Measurements from ENCODE around the gene RAD9A.
A peak's percentile ranks its signal among the peaks of the same experiment; 100 is the strongest.

Gene RAD9A

DNA sequence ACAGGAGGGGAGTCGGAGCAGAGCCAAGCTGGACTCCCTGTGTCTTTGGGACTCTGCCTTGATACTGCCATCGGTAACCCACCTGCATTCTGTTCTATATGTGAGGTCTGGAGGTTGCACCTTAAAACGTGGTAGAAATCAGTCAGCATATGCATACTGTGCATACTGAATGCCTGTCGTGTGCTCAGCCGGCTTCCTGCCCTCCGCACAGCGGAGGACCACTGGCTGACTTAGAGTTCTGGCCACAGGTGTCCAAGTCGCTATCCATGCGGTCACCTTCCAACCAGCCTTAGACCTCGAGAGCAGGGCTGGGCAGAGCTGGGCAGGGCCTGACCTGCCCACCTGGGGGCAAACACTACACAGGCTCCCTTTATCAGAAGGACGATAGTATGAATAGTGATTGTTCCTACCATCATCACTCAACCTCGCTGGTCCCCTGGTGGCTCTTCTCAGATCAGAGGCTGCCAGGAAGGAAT lies 15.9 kb downstream of the RAD9A start:
- no peak for DNase-seq (ENCODE audit: extremely low read depth in 1 of 2, low read depth in 1 of 2)

DNA sequence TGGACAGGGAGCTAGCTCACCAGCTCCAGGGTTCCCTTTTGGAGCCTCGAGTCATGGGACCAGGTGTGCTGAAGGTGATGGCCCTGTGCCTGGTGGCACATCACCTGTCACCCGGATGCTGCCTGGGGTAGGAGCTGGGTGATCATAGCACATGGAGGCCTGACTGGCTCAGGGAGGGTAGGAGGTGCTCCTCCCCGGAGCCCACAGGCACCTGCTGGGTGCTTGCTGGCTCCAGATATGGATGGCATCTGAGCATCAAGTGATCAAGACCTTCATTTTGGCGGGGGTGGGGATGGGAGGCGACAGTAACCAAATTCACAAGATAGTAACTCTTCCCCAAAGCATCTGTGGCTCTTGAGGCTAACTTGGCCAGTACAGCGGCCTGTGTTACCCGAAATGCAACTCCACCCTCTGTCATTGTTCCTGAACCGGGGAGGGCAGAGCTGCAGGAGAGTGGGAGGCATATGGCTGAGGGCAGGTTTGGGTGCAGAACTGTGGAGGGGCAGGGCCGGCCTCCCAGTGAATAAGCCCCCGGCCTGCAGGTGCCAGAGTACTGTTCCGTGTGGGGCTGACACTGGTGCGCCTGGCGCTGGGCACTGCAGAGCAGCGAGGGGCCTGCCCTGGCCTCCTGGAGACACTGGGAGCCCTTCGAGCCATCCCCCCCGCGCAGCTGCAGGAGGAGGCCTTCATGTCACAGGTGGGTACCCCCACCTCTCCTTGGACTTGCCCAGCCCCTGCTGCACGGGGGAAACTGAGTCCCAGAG lies 16.8 kb downstream of the RAD9A start:
- no peak for DNase-seq (ENCODE audit: extremely low read depth in 1 of 2, low read depth in 1 of 2)

DNA sequence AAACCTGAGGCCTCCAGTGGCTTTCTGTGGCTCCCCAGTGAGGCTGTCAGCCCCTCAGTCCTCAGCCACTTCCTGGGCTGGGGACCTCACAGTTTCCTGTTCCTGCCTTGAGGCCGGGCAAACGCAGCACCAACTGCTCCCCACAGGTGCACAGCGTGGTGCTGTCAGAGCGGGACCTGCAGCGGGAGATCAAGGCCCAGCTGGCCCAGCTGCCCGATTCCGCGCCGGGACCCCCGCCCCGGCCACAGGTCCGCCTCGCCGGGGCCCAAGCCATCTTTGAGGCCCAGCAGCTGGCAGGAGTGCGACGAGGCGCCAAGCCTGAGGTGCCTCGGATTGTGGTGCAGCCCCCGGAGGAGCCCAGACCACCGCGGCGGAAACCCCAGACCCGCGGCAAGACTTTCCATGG lies 17.5 kb downstream of the RAD9A start:
- peak in 1 of 2 donors; percentile 52 for DNase-seq (ENCODE audit: extremely low read depth in 1 of 2, low read depth in 1 of 2)

DNA sequence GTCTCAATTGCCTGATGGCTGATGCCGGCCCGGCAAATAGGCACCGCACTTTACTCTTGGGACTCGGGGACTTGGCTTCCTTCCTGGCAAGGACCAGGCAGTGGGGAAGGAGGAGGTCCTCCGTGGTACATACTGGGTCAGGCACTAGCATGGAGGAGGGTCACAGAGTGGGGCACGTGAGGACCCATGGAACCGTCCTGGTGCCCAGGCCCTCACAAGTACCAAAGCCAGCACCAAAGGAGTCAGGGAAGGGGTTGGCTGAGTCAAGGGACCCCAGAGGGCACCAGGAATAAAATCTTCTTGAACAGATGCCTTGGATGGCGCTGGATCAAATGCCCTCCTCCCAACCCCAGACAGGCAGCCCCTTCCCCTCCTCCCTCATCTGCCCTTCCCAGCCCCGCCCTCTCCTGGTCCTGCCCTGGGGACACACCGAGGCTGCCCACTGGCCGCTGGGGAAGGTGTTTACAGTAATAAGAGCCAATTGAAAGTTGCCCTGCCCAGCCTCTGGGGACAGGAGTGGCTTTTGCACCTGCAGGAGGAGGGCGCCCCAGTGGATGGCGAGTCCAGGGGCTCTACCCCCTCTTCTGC lies 18.1 kb downstream of the RAD9A start:
- DNase-seq (ENCODE audit: extremely low read depth in 1 of 2, low read depth in 1 of 2): no peak

DNA sequence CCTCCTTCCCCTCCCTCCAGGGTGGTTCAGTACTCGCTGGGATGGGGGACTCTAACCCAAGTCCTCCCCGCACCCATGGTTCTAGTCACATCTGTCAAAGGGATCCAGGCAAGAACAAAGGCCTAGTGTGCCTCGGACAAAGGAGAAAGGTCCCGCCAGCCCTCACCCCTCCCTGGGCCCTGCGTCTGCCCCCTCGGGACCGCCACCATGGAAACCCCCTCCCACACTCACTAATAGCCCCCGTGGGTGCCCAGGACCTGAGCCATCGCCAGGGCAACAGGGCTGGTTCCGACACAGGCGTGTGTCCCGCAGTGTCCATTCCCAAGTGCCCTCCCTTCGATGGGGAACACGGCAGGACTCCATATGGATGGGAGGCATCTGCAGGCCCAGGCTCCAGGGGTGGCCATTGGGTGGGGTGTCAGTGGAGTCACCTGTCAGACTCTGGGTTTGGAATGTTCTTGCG lies 18.6 kb downstream of the RAD9A start:
- DNase-seq (ENCODE audit: extremely low read depth in 1 of 2, low read depth in 1 of 2): no peak

DNA sequence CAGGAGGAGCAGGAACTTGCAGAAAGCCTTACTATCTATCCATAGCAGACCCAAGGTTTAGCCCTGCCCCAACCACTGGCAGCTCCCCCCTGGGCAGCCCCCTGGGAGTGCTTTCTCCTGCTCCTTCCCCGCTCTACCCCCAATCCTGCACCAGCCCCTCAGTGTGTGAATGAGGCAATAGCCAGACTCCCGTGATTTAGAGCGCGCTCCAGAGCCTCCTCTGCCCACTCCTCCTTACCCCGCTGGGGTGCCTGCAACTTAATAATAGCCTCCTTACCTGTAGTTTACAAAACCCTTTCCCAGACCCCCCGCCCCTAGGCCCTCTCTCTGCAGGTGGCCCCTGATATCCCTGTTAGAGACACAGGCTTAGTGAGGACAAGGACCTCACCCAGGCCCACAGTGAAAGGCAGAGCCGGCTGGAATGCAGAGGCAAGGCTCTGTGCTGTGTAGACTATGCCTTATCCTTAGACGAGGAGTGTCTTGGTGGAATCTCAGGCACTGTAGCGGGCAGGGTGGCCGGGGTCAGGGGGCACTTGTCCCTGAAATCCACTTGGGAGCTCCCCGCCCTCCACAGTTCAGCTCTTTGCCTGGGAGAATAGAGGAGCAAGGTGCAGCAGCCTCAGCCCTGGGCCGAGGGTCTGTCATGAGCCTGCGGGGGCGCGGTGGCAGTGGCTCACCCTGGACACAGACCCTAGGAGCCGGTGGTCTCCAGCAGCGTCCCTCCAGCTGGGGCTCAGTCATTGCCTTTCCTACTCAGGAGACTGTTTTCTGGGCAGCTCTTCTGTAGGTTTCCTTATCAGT lies 19.4 kb downstream of the RAD9A start:
- no peak for DNase-seq (ENCODE audit: extremely low read depth in 1 of 2, low read depth in 1 of 2)

DNA sequence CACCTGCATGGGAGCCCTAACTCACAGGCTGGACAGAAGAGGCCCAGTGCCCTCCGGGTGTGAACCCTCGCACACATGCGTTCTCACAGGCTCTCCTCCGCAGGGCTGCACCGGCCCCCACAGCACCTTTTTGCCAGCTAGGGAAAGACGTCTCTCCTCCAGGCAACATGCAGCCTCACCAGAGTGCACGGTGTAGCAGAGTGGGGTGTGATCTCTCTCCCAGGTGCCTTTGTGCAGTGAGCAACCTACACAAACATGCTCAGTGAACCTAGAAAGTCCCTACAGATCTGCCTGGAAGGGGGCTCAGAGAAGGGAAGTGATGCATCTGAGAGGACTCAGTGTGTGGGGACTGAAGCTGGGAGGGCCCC lies 20.0 kb downstream of the RAD9A start:
- DNase-seq (ENCODE audit: extremely low read depth in 1 of 2, low read depth in 1 of 2): no peak

DNA sequence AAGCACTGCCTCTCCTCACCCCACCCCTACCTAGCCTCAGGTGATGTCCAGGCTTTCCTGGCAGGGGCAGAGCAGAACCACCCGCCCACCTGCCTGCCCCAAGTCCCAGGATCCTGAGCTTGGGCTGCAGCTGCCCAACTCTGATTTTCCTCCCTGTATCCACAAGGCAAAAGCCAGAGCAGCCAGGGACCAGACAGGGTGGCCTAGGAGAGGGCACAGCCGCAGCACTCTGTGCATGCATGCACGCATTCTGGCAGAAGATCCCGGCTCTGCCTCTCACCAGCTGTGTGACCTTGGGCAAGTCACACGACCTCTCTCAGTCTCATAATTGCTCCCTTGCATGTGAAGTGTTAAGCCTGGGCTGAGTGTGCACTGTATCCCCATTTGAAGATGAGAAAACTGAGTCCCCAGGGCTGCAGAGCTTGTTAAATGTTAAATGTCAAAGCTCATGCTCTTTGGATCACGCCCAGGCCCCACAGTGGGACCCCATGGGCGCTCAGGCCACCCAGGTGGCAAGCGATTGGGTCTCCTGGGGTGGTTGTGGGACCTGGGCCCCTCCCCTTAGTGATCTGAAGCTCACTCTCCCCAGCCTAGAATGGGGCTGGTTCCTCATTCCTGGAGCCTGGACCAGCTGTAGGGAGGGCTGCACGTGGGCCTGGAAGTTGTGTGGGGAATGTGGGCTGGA lies 20.9 kb downstream of the RAD9A start:
- DNase-seq (ENCODE audit: extremely low read depth in 1 of 2, low read depth in 1 of 2): no peak

DNA sequence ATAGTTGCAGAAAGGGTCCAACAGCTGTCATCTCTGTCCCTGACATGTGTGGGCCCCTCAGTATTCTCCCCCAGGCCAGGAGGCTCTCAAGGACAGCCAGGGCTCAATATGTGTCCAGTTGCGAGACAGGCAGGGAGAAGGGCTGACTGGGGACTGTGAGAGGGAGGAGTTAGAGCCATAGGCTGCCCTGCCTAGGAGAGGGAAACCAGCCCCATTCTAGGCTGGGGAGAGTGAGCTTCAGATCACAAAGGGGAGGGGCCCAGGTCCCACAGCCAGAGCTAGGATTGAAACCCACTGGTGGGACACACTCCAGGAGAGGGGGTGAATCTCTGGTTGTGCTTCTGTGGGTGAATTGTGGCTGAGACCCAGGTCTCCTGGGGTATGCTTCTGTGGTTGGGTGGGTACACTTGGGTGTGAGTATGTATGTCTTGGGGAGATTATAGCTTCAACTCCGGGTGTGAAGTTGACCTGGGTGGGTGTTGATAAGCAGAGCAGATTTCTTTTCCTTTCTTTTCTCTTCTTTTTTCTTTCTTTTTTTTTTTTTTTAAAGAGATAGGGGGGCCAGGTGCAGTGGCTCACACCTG lies 21.6 kb downstream of the RAD9A start:
- DNase-seq (ENCODE audit: extremely low read depth in 1 of 2, low read depth in 1 of 2): no peak

DNA sequence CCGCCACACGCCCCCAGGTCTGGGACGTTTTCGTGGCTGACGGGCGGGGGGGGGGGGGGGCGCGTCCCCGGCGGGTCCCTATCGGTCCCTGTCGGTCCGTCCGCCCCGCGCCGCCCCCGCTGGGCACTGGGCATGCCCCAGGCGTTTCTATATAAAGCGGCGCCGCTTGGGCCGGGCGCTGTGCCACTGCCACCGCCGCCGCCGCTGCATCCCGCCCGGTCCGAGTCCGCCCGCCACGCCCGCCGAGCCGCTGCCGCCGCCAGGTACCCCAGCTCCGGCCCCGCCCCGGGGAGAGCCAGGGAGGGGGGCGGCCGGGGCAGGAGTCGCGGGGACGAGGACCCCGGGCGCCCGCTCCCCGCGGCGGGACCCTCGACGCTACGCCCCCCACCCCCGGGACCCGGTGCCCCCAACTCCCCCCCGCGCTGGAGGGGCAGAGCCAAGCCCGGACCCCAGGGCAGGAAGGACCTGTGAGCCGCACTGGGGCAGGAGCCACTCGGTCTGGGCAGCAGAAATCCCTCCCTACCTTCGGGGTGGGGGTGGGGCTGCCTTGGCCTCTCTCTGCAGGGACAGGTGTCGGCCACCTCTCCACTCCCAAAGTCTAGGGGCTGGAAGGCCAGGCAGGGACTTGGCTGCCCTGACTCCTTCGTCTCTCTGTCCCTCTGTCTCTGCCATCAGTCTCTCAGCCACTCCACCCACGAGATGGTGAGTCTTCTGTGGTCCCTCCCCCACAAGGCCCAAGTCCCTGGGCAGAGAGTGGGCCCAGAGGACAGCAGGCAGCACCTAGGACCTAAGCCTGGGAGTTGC lies 23.9 kb downstream of the RAD9A start, which contains the start of gene CARNS1:
Gene CARNS1, plus strand, starts transcription at position 178 of the 804 bp plus-strand sequence. Its CDS starts 522 bp downstream, at position 700.
- no peak for DNase-seq (ENCODE audit: extremely low read depth in 1 of 2, low read depth in 1 of 2)

DNA sequence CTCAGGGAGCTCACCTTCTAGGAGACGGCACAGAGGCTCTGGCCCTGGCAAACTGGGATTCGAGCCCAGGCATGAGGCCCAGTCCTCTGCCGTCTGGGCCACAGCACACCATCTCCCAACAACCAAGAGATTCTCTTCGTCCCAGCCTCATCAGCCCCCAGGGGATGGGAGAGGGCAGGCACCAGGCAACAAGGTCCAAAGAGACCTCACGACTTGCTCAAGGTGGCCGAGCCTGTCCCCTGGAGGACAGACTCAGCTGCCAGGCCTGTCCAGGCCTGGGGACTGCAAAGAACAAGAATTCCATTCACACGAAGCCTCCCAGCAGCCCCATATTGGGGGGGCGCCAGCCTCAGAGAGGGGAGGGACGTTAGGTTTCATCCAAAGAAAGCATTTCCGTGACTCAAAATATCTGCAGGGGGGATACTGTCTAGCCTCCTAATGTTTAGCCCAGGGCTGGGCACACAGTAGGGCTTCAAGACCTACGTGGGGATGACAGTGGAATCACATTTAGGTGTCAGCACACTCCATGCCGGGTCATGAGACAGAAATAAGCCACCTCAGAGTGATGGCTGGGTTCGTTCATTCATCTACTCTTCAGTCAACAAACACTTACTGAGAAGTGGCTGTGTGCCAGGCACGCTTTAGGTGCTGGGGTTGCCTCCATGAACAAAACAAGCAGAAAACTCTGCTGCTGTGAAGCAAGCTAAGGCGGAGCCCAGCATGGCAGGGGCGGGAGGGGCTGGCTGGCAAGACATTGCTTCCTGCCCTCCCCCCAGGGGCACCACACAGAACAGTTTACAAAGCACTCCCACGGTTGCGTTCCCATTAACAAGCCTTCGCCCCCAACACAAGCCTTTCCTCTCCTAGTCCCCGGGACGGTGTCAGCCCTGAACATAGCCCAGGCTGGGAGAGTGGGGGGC lies 24.9 kb downstream of the RAD9A start:
- peak; percentile 61 to 63 for DNase-seq (ENCODE audit: extremely low read depth in 1 of 2, low read depth in 1 of 2)

DNA sequence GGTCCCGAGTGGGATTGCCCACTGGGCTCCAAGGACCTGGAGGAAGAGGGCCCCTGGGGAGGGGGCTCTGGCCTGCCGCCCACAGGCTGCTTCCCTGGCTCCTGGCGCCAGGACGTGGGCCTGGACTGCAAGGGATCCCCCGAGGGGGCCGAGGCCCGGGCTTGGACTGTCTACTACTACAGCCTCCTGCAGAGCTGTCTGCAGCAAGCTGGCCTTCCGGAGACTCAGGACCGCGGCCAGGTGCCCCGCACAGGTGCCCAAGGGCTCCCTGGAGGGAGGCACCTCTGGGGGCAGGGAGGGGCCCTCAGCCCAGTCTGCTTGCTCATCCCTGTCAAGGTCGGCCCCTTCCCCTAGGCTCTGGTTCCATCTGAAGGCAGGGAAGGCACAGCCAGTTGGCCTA lies 25.6 kb downstream of the RAD9A start:
- DNase-seq (ENCODE audit: extremely low read depth in 1 of 2, low read depth in 1 of 2): no peak

DNA sequence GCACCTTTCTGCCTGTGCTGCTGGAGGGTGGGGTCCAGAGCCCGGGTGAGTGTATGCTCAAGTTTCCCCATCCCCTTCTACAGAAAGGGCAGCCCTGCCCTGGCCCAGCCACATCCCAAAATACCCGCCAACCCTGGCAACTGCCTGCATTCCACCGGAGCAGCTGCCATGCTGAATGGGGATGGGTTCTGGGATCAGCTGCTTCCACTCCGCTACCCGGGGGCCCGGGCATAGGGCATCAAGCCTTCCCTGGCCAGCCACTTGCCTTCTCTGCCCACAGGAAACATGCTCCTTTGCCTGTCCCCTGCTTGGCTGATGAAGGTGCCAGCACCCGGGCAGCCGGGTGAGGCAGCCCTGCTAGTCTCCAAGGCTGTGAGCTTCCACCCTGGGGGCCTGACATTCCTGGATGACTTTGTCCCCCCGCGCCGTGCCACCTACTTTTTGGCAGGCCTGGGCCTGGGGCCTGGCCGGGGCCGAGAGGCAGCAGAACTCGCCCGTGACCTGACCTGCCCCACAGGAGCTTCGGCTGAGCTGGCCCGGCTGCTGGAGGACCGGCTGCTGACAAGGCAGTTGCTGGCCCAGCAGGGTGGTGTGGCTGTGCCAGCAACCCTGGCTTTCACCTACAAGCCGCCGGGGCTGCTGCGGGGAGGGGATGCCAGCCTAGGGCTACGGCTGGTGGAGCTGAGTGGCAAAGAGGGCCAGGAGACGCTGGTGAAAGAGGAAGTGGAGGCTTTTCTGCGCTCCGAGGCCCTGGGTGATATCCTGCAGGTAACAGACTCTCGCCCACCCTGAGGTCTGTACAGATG lies 26.9 kb downstream of the RAD9A start:
- DNase-seq (ENCODE audit: extremely low read depth in 1 of 2, low read depth in 1 of 2): no peak

DNA sequence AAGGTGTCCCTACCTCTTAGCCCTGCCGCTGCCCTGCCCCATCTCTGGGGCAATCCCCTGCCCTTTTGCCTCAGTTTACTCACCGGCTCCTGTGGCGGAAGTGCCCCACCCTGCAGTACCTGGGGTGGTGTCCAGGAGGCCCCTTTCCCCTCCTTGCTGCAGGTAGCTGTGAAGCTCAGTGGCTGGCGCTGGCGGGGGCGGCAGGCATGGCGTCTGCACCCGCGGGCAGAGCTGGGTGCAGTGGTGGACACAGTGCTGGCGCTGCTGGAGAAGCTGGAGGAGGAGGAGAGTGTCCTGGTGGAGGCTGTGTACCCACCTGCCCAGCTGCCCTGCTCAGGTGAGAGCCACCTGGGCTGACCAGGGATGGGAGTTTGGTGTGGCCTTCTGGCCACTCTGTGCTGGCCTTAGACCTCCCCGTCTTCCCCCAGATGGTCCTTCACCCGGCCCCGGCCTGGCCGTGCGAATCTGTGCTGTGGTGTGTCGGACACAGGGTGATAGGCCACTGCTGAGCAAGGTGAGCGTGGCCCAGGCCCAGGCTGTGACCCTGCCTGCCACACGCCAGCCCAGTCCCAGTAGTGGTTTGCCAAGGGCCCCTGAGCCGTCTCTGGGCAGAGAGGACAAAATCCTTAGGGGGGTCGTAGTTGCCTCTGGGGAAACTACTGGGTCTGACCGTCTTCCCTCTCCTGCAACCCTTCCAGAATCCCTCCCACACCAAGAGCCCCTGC lies 27.7 kb downstream of the RAD9A start:
- DNase-seq (ENCODE audit: extremely low read depth in 1 of 2, low read depth in 1 of 2): no peak

DNA sequence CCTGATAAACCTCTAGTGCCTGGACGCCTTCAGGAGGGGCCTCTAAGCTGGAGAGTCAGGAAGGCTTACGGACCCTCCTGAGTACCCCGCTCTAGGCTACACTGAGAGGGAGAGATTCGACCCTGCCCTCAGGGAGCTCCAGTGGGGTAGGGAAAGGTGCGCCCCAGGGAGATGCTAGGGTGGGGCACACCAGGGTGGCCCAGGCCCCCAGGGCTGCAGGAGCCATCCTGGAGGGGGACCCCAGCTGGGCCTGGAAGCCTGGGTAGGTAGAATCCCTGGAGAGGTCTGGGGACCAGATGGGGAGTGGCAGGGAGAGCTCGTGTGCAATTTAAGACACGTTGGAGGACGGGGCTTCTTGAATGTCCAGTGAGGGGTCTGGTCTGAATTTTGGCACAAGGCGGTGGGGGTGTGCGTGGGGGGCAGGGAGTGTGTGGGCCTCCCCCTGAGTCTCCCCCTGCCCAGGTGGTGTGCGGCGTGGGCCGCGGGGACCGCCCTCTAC lies 28.4 kb downstream of the RAD9A start:
- no peak for DNase-seq (ENCODE audit: extremely low read depth in 1 of 2, low read depth in 1 of 2)

DNA sequence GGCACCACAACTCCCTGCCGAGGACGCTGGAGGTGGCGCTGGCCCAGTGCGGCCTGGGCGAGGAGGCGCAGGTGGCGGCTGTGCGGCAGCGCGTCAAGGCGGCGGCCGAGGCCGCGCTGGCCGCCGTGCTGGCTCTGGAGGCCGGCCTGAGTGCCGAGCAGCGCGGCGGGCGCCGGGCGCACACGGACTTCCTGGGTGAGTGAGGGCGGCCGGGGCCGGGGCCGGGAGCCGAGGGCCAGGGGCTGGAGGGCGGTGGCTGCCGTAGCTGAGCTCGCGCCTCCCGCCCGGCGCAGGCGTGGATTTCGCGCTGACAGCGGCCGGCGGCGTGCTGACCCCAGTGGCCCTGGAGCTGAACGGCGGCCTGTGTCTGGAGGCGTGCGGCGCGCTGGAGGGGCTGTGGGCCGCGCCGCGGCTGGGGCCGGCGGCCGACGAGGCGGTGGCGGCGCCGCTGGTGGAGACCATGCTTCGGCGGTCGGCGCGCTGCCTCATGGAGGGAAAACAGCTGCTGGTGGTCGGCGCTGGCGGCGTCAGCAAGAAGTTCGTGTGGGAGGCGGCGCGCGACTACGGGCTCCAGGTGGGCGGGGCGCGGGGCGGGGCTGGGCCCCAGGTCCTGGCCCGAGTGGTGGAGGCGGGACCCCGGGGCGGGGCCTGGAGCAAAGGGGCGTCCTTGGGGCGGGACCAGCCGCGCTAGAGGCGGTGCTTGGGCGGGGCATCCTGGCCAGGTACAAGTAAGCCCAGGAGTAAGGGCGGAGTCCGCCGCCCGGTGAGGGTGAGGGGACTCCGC lies 29.1 kb downstream of the RAD9A start:
- peak; percentile 96 to 100 for DNase-seq (ENCODE audit: extremely low read depth in 1 of 2, low read depth in 1 of 2)
